HL-60 (cell line): Measurements from ENCODE around the gene CRY2.
A peak's percentile ranks its signal among the peaks of the same experiment; 100 is the strongest.

Source experiments
- DNase-seq, 2 experiments: peaks; one replicate each; pipeline ENCODE4 v3.0.0-alpha.2; 2010 to 2020; ENCODE audit warnings: low read depth in 1 of 2, low spot score in 1 of 2
- H3K27ac ChIP-seq: fragments of 250-450 bp; sonication (Bioruptor Pico); replicated peaks from 2 replicates; pipeline ENCODE4 v1.5.1; 2020; ENCODE audit warnings: mild to moderate bottlenecking, moderate library complexity
- H3K27me3 ChIP-seq: fragments of 250-450 bp; sonication (Bioruptor Pico); 2 replicates; pipeline ENCODE4 v1.5.1; 2021; ENCODE audit warnings: mild to moderate bottlenecking, moderate library complexity; ENCODE audit not compliant: insufficient read depth, poor library complexity, severe bottlenecking
- H3K4me3 ChIP-seq: replicated peaks from 2 replicates; pipeline ENCODE4 v1.5.1; 2011; ENCODE audit warnings: mild to moderate bottlenecking, control low read depth, low read length; ENCODE audit not compliant: insufficient read depth
- CTCF ChIP-seq: IDR thresholded peaks from one replicate; pipeline ENCODE4 v1.5.1; 2011; ENCODE audit warnings: low read length, control low read depth, inconsistent platforms; ENCODE audit not compliant: insufficient read depth
- GABPA ChIP-seq: IDR thresholded peaks from 2 replicates; pipeline ENCODE4 v1.6.1; 2012; ENCODE audit warnings: low read depth
- POLR2AphosphoS5 ChIP-seq: IDR thresholded peaks from 2 replicates; pipeline ENCODE4 v1.6.1; 2012; ENCODE audit warnings: low read depth
- SPI1 ChIP-seq: IDR thresholded peaks from 2 replicates; pipeline ENCODE4 v1.6.1; 2012; ENCODE audit warnings: low read depth, mild to moderate bottlenecking, borderline replicate concordance
- TF ChIP-seq, protein P1 (sequence below): IDR thresholded peaks from 2 replicates; pipeline ENCODE4 v1.6.1; 2012; ENCODE audit warnings: low read depth; ENCODE audit not compliant: insufficient replicate concordance

The CRY2 gene

GRCh38 chr11:45809456-45810395, 37.5 kb upstream of the CRY2 start:
- H3K27ac ChIP-seq: no peak overlapping the region
- TF ChIP-seq SPI1 (no peak), GABPA (no peak), CTCF (no peak), POLR2AphosphoS5 (no peak)
- TF ChIP-seq, protein P1, sequence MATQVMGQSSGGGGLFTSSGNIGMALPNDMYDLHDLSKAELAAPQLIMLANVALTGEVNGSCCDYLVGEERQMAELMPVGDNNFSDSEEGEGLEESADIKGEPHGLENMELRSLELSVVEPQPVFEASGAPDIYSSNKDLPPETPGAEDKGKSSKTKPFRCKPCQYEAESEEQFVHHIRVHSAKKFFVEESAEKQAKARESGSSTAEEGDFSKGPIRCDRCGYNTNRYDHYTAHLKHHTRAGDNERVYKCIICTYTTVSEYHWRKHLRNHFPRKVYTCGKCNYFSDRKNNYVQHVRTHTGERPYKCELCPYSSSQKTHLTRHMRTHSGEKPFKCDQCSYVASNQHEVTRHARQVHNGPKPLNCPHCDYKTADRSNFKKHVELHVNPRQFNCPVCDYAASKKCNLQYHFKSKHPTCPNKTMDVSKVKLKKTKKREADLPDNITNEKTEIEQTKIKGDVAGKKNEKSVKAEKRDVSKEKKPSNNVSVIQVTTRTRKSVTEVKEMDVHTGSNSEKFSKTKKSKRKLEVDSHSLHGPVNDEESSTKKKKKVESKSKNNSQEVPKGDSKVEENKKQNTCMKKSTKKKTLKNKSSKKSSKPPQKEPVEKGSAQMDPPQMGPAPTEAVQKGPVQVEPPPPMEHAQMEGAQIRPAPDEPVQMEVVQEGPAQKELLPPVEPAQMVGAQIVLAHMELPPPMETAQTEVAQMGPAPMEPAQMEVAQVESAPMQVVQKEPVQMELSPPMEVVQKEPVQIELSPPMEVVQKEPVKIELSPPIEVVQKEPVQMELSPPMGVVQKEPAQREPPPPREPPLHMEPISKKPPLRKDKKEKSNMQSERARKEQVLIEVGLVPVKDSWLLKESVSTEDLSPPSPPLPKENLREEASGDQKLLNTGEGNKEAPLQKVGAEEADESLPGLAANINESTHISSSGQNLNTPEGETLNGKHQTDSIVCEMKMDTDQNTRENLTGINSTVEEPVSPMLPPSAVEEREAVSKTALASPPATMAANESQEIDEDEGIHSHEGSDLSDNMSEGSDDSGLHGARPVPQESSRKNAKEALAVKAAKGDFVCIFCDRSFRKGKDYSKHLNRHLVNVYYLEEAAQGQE: no peak
- no peaks in the 10 kb centered on the region for H3K27me3 ChIP-seq
- H3K4me3 ChIP-seq: no peak overlapping the region
- DNase-seq: peak in 1 of 2 experiments; percentile 26

GRCh38 chr11:45810431-45811108, 36.7 kb upstream of the CRY2 start:
- TF ChIP-seq POLR2AphosphoS5: no peak
- TF ChIP-seq CTCF: no peak
- TF ChIP-seq SPI1: no peak
- TF ChIP-seq, protein P1: no peak
- no peak for TF ChIP-seq GABPA
- no peak for DNase-seq
- Histone ChIP-seq H3K4me3 (no peak overlapping the region), H3K27ac (no peak overlapping the region), H3K27me3 (no peaks in the 10 kb centered on the region)

GRCh38 chr11:45811109-45811435, 36.2 kb upstream of the CRY2 start:
- no peak for DNase-seq
- TF ChIP-seq GABPA (no peak), POLR2AphosphoS5 (no peak), SPI1 (no peak), CTCF (no peak)
- TF ChIP-seq, protein P1: no peak
- Histone ChIP-seq H3K27ac (no peak overlapping the region), H3K27me3 (no peaks in the 10 kb centered on the region), H3K4me3 (no peak overlapping the region)
